ENCODE results near the gene BAX. TPM values are rescaled to one million over a fixed set of nuclear protein-coding genes. Genes with fewer than 3 reads are reported as not detected.

Gene BAX
- total and polyA plus RNA-seq, 7 donors, result 16.8 to 66.1 (median 22.2) TPM

DNA sequence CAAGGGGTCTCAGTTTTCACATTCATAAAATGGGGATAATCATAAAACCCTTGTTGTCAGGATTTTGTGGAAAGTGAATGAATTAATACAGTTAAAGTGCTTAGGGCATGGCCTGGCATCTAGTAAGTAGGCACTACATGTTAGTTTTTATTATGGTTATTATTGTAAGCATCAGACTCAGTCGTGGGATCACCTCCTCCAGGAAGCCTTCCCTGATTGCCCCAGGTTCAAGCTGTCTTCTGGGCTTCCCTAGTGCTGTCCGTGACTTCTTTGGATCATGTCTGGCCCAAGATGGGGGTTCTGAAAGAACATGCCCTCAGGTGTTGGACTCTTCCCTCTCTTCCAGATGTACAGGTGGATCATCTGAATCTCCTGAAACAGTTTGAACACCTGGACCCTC is 43.9 kb upstream of the BAX start:
- no peaks in the 10 kb centered on the region for H3K9me3 ChIP-seq
- ATAC-seq (no peak), DNase-seq (no peak)
- H3K4me1 ChIP-seq, result peaks cover 9% of the 10 kb centered on the region
- TF ChIP-seq, protein P1, sequence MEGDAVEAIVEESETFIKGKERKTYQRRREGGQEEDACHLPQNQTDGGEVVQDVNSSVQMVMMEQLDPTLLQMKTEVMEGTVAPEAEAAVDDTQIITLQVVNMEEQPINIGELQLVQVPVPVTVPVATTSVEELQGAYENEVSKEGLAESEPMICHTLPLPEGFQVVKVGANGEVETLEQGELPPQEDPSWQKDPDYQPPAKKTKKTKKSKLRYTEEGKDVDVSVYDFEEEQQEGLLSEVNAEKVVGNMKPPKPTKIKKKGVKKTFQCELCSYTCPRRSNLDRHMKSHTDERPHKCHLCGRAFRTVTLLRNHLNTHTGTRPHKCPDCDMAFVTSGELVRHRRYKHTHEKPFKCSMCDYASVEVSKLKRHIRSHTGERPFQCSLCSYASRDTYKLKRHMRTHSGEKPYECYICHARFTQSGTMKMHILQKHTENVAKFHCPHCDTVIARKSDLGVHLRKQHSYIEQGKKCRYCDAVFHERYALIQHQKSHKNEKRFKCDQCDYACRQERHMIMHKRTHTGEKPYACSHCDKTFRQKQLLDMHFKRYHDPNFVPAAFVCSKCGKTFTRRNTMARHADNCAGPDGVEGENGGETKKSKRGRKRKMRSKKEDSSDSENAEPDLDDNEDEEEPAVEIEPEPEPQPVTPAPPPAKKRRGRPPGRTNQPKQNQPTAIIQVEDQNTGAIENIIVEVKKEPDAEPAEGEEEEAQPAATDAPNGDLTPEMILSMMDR (IDR thresholded peaks at IDR 0.05), result no peak
- H3K27ac ChIP-seq, result no peak overlapping the region
- H3K4me3 ChIP-seq, result no peak overlapping the region
- H3K27me3 ChIP-seq (ENCODE audit: insufficient read depth in 3 of 3, low read length in 2 of 3), result no peaks in the 10 kb centered on the region
- intact Hi-C loops (cut with DNase I), result no loop called here
- WGBS, 3 donors, result 86 to 91% (median 88%) methylated on average over 2 of the region's 2 CpGs
- peaks cover 7 to 91% of the 10 kb centered on the region in 2 donors for H3K36me3 ChIP-seq (ENCODE audit: insufficient read depth in 1 of 2, low read depth in 1 of 2)

DNA sequence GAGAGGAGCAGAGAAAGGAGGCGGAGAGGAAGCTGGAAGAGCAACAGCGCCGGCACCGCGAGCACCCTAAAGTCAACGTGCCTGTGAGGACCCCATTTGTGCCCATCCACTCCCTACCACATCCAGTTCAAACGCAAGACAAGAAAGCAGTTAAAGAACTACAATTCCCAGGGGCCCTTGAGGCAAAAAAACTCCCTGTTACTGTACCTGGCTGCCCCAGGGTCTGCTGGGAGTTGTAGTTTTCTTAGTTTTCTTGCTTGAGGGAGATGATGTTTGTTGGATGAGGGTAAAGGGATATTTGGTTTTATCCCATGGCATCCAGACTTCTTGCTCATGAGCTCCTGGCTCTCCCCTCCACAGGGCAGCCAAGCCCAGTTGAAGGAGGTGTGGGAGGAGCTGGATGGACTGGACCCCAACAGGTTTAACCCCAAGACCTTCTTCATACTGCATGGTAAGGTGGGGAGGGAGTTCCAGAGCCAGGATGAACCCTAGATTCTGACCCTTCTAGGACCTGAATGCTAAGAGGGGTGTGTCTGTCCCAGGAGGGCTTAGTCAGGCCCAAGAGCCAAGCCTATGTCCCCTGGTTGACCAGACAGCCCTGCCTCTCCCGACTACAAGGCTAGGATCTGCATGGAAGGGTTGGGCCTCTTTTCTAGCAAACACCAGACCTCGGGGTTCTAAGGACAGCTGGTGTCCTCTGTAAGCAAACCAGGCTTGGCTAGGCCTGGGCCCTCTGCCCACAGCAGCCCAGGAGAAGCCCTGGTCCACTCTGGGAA is 41.4 kb upstream of the BAX start:
- WGBS, 3 donors, result 83 to 92% (median 87%) methylated on average over 9 of the region's 9 CpGs
- Histone ChIP-seq H3K4me1 (peaks cover 9% of the 10 kb centered on the region), H3K4me3 (no peak overlapping the region), H3K9me3 (no peaks in the 10 kb centered on the region), H3K27ac (no peak overlapping the region), H3K36me3 (ENCODE audit: insufficient read depth in 1 of 2, low read depth in 1 of 2) (peaks cover 10 to 88% of the 10 kb centered on the region in 2 donors), H3K27me3 (ENCODE audit: insufficient read depth in 3 of 3, low read length in 2 of 3) (no peaks in the 10 kb centered on the region)
- no peak for DNase-seq
- peak in 1 of 4 donors; percentile 37 for ATAC-seq
- TF ChIP-seq, protein P1 (IDR thresholded peaks at IDR 0.05), result no peak
- intact Hi-C loops (cut with DNase I), result no loop called here

DNA sequence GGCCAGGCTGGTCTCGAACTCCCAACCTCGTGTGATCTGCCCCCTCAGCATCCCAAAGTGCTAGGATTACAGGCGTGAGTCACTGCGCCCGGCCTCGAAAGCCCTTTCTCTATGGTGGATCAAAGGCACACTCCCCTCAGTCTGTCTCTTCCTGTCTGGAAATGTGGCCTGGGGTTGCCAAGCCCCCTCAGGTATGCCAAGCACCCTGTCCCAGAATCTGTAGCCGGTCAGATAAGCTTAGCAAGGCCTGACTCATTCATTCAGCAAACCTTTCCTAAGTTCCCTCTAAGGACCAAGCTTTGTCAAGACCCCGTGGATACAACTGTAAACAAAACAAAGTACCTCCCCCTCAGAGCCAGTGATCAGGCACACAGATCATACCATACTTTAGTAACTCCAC is 40.5 kb upstream of the BAX start:
- ATAC-seq, result no peak
- Histone ChIP-seq H3K4me3 (no peak overlapping the region), H3K27ac (no peak overlapping the region), H3K36me3 (ENCODE audit: insufficient read depth in 1 of 2, low read depth in 1 of 2) (peaks cover 10 to 93% of the 10 kb centered on the region in 2 donors), H3K9me3 (no peaks in the 10 kb centered on the region), H3K4me1 (peaks cover 6% of the 10 kb centered on the region), H3K27me3 (ENCODE audit: insufficient read depth in 3 of 3, low read length in 2 of 3) (no peaks in the 10 kb centered on the region)
- intact Hi-C loops (cut with DNase I), result no loop called here
- 83 to 96% (median 91%) methylated on average over 8 of the region's 8 CpGs for WGBS, 3 donors
- no peak for DNase-seq
- TF ChIP-seq, protein P1 (IDR thresholded peaks at IDR 0.05), result no peak

DNA sequence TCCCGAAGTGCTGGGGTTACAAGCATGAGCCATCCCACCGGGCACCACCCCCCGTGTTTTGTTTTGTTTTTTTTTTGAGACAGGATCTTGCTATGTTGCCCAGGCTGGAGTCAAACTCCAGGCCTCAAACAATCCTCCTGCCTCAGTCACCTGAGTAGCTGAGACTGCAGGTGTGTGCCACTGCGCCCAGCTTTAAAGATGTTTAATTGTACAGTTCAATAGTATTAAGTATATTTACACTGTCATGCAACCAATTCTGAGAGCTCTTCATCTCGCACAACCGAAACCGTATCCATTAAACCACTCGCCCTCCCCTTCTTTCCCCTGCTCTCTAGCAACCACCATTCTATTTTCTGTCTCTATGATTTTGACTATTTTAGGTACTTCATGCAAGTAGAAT is 38.9 kb upstream of the BAX start:
- Histone ChIP-seq H3K4me3 (no peak overlapping the region), H3K36me3 (ENCODE audit: insufficient read depth in 1 of 2, low read depth in 1 of 2) (peaks cover 10 to 93% of the 10 kb centered on the region in 2 donors), H3K27ac (no peak overlapping the region), H3K9me3 (no peaks in the 10 kb centered on the region), H3K4me1 (no peaks in the 10 kb centered on the region), H3K27me3 (ENCODE audit: insufficient read depth in 3 of 3, low read length in 2 of 3) (no peaks in the 10 kb centered on the region)
- TF ChIP-seq, protein P1 (IDR thresholded peaks at IDR 0.05), result no peak
- ATAC-seq (no peak), DNase-seq (no peak)
- WGBS, 3 donors, result 85 to 90% (median 85%) methylated on average over 8 of the region's 8 CpGs
- intact Hi-C loops (cut with DNase I), result no loop called here

DNA sequence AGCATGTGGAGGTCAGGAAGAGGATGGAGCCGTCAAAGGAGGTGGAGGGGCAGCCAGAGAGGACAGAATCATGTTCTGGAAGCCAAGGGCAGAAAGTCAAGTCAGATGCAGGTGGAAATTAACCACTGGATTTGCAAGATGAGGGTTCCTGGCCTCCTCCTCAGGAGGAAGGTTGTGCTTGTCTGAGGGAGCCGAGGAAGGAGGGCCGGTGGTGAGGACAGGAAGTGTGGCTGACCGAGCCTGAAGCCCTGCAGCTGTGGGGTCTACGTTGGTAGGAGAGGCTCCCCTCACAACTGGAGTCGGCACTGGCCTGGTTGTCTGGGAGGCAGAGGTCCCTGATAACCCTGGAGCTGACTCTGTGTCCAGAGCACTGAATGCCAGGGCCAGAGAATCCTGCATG is 36.6 kb upstream of the BAX start:
- no peaks in the 10 kb centered on the region for H3K9me3 ChIP-seq
- H3K27ac ChIP-seq, result no peak overlapping the region
- intact Hi-C loops (cut with DNase I), result no loop called here
- ATAC-seq (no peak), DNase-seq (no peak)
- peaks cover 10 to 91% of the 10 kb centered on the region in 2 donors for H3K36me3 ChIP-seq (ENCODE audit: insufficient read depth in 1 of 2, low read depth in 1 of 2)
- TF ChIP-seq, protein P1 (IDR thresholded peaks at IDR 0.05), result no peak
- no peak overlapping the region for H3K4me3 ChIP-seq
- H3K27me3 ChIP-seq (ENCODE audit: insufficient read depth in 3 of 3, low read length in 2 of 3), result no peaks in the 10 kb centered on the region
- no peaks in the 10 kb centered on the region for H3K4me1 ChIP-seq
- 72 to 82% (median 81%) methylated on average over 6 of the region's 6 CpGs for WGBS, 3 donors
